Measurements from ENCODE around the gene TNFSF10.

Gene TNFSF10

DNA sequence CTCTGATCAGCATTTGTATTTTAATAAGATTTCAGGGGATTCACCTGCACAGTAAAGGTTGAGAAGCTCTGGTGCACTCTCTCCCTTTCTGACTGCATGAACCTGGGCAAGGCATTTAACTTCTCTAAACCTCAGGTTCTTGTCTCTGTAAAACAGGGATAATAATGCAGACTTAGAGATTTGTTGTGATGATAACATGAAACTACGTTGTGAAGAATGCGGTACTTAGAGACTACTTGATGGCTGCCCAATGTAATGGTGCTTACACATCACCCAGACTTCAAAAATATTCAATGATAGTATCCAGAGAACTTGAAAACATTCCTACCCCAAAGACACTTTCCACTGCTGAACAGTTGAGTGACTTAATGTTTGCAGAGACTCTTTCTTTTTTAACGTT is 19.8 kb upstream of the TNFSF10 start:
- Histone ChIP-seq H3K27me3 (replicated peaks; ENCODE audit: control insufficient read depth, insufficient read depth, low read length) (no peaks in the 10 kb centered on the region), H3K36me3 (ENCODE audit: control insufficient read depth, insufficient read depth, low read length) (no peaks in the 10 kb centered on the region), H3K4me3 (replicated peaks; ENCODE audit: low read depth, low read length) (no peak overlapping the region)
- TF ChIP-seq, protein P1, sequence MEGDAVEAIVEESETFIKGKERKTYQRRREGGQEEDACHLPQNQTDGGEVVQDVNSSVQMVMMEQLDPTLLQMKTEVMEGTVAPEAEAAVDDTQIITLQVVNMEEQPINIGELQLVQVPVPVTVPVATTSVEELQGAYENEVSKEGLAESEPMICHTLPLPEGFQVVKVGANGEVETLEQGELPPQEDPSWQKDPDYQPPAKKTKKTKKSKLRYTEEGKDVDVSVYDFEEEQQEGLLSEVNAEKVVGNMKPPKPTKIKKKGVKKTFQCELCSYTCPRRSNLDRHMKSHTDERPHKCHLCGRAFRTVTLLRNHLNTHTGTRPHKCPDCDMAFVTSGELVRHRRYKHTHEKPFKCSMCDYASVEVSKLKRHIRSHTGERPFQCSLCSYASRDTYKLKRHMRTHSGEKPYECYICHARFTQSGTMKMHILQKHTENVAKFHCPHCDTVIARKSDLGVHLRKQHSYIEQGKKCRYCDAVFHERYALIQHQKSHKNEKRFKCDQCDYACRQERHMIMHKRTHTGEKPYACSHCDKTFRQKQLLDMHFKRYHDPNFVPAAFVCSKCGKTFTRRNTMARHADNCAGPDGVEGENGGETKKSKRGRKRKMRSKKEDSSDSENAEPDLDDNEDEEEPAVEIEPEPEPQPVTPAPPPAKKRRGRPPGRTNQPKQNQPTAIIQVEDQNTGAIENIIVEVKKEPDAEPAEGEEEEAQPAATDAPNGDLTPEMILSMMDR (IDR thresholded peaks at IDR 0.05; ENCODE audit: insufficient read depth, low read length, poor library complexity, severe bottlenecking): no peak
- no peak for DNase-seq (ENCODE audit: extremely low read depth, insufficient read length)

DNA sequence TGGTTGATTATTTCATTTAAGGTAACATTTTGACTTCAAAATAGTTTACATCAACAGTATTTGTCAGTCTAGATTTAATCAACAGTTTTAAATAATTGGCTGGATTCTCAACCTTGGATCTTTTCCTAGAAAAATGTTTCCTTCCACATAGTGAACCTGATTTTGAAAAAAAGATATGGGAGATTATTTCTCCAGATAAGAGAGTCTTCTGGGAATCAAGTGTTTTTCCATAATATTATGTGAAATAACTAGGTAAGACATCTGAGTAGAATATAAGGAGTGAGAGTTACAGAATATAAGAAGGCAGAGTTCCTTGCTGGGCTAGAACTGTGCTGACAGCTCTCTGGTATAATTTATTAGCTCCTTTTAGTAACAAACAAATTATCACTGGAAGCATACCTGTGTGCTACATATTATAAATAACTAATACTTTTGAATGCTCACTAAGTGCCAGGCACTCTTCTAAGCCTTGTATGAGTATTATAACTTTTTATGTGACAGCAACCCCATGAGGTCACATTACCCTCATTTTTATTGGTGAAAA is 18.8 kb upstream of the TNFSF10 start:
- Histone ChIP-seq H3K27me3 (replicated peaks; ENCODE audit: control insufficient read depth, insufficient read depth, low read length) (no peaks in the 10 kb centered on the region), H3K4me3 (replicated peaks; ENCODE audit: low read depth, low read length) (no peak overlapping the region), H3K36me3 (ENCODE audit: control insufficient read depth, insufficient read depth, low read length) (no peaks in the 10 kb centered on the region)
- TF ChIP-seq, protein P1 (IDR thresholded peaks at IDR 0.05; ENCODE audit: insufficient read depth, low read length, poor library complexity, severe bottlenecking): no peak
- DNase-seq (ENCODE audit: extremely low read depth, insufficient read length): no peak

DNA sequence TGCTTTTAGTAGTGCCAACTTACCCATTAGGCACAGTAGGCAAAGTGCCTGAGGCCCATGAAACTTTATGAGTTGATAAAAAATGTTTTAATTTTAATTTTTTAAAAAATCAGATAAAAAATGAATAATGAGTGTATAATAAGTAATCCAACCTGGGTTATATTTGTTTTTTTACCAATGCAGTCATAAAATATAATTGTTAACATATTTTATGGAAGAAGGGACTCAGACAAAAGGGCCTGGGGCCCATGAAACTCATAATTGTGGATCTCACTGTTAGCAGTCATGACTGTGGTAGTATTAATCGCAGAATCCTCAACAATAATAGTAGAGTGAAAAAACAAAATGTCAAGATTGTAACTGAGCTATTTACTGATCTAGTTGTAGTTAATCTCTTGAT is 16.8 kb upstream of the TNFSF10 start:
- no peaks in the 10 kb centered on the region for H3K27me3 ChIP-seq (replicated peaks; ENCODE audit: control insufficient read depth, insufficient read depth, low read length)
- DNase-seq (ENCODE audit: extremely low read depth, insufficient read length): no peak
- H3K36me3 ChIP-seq (ENCODE audit: control insufficient read depth, insufficient read depth, low read length): no peaks in the 10 kb centered on the region
- TF ChIP-seq, protein P1 (IDR thresholded peaks at IDR 0.05; ENCODE audit: insufficient read depth, low read length, poor library complexity, severe bottlenecking): no peak
- H3K4me3 ChIP-seq (replicated peaks; ENCODE audit: low read depth, low read length): no peak overlapping the region

DNA sequence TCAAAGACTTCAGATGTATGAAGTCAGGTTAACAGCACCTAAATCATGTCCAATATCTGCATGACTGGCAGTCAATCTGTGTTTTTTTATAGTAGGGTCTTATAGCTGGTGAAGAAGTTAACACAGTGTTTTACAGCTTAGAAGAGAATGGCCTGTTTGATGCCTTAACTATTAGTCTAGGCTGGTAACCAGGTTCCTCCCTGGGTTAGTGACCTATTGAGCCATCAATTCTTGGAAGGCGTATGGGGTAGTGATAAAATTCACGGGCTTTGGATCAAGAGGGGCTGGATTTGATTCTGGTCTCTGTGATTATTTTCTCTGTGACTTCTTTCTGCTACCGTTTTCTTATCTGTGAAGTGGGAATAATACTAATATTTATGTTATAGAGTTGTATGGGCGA is 16.0 kb upstream of the TNFSF10 start:
- no peaks in the 10 kb centered on the region for H3K27me3 ChIP-seq (replicated peaks; ENCODE audit: control insufficient read depth, insufficient read depth, low read length)
- TF ChIP-seq, protein P1 (IDR thresholded peaks at IDR 0.05; ENCODE audit: insufficient read depth, low read length, poor library complexity, severe bottlenecking): no peak
- H3K4me3 ChIP-seq (replicated peaks; ENCODE audit: low read depth, low read length): no peak overlapping the region
- H3K36me3 ChIP-seq (ENCODE audit: control insufficient read depth, insufficient read depth, low read length): no peaks in the 10 kb centered on the region
- no peak for DNase-seq (ENCODE audit: extremely low read depth, insufficient read length)

DNA sequence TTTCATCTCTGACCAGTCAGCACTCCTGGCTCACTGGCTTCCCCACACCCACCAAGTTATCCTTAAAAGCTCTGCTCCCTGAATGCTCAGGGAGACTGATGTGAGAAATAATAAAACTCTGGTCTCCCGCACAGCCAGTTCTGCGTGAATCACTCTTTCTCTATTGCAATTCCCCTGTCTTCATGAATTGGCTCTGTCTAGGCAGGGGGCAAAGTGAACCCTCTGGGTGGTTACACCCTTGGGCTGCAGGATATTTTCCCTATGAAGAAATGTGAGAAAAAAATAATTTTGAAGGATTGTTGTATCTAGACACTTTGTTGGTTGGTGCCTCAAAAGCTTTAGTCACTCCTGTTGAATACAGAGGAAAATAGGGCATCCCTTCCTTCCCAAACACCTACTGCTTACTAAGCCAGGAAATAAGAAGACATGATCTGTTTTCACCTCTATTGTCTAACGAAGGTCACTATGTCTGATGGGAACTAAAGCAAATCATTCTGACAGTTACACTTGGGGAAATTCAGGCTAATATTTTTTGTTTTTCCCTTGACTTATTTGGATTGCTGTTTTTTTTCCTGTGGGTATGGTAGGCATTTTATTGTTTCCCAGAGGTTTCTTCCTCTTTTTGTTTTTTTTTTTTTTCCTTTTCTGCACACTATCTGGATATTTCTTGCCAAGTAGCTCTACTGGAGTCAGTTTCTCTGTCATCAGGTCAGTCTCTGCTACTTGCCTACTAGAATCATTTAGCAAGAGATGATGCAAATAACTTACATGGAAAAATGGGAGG is 15.3 kb upstream of the TNFSF10 start:
- Histone ChIP-seq H3K4me3 (replicated peaks; ENCODE audit: low read depth, low read length) (no peak overlapping the region), H3K27me3 (replicated peaks; ENCODE audit: control insufficient read depth, insufficient read depth, low read length) (no peaks in the 10 kb centered on the region), H3K36me3 (ENCODE audit: control insufficient read depth, insufficient read depth, low read length) (no peaks in the 10 kb centered on the region)
- TF ChIP-seq, protein P1 (IDR thresholded peaks at IDR 0.05; ENCODE audit: insufficient read depth, low read length, poor library complexity, severe bottlenecking): no peak
- no peak for DNase-seq (ENCODE audit: extremely low read depth, insufficient read length)
